GM21737 (cell line): ENCODE measurements around the gene WDFY4.

Experiments
- ATAC-seq: cut with Tn5 transposase; IDR thresholded peaks from one replicate; pipeline ENCODE4 v1.9.1; 2021; ENCODE audit warnings: mild to moderate bottlenecking, moderate library complexity; ENCODE audit not compliant: unreplicated experiment

Gene WDFY4

GRCh38 chr10:48768926-48769325 is 84.3 kb downstream of the WDFY4 start:
- ATAC-seq, result no peak

DNA sequence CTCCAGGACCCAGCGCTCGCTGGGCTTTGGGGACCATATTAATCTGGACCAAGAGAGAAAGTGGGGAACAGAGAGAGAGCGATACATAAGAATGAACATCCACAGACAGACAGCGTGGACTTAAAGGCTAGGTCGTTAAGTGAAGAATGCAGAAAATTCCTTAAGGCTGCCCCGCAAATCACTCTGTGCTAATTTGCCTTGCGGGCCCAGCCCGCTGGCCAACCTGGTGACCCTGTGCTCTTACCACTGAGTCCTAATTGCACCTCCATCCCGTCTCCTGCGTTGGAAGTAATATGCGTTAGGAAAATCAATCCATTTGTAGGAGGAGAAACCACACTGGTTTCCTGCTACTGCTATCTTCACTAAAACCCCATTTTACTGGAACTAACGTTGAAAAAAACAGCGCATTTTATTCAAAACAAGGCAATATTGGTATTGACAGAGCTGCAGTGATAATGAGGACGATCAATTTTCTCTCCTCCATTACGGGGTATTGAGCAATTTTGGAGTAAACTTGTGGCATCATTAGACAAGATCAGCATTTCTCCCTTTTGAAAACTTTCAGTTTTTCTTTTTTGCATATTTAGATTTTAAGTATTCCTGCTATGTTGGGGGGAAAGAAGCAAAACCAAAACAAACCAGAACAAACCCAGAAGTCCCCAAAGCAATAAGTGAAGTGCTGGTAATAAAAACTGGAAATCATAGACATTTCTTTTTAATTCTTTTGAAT is 85.2 kb downstream of the WDFY4 start:
- no peak for ATAC-seq

- ATAC-seq, result no peak
Observed at GRCh38 chr10:48770561-48771089, 86.0 kb downstream of the WDFY4 start.

GRCh38 chr10:48771234-48771633 is 86.6 kb downstream of the WDFY4 start:
- ATAC-seq, result no peak

- no peak for ATAC-seq
Observed at GRCh38 chr10:48772059-48772458, 87.4 kb downstream of the WDFY4 start.

GRCh38 chr10:48773580-48773979 is 88.9 kb downstream of the WDFY4 start:
- no peak for ATAC-seq

GRCh38 chr10:48774416-48775205 is 89.9 kb downstream of the WDFY4 start:
- ATAC-seq, result no peak

GRCh38 chr10:48775206-48775517 is 90.5 kb downstream of the WDFY4 start:
- no peak for ATAC-seq

DNA sequence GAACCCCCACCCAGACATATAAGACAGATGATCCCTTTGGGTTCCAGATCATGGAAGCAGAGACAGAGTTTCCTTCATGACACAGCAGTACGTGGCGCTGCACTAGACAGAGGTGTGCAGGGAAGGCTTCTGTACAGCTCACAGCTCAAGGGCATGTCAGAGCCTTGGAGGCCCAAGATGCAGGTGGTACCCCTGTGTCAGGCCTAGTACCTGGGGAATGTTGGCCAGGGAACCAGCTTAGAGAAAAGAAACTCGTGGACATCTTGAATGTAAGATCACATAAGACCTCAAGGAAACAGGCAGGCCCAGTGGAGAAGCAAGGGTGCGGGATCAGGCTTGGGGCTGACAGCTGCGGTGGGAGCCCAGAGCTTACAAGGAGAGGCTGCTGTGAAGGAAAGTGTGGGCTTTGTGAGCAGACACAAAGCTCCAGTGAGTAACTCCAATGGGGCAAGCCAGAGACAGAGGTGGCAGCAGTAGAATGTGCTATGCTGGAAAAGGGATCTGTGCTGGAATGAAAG is 91.4 kb downstream of the WDFY4 start:
- no peak for ATAC-seq

- ATAC-seq, result no peak
Observed at GRCh38 chr10:48776528-48776927, 91.9 kb downstream of the WDFY4 start.

DNA sequence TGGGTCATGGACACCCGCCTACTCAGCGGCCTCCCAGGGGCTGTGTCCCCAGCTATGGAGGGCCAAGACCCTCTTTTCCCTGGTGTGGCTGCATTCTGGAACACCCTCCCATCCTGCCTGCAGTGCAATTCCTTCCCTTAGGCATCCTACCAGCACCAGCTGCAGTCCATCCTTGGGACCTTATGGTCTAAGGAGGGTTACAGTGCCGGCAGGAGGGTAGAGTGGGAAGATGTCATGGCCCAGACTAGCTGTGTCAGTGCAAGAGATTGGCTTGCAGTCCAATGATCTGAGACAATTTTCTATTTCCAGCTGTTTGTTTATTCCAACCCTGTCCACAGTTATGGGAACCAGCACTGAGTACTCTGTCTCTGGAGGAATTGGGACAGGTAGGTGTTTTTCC is 92.4 kb downstream of the WDFY4 start:
- ATAC-seq, result no peak

- ATAC-seq, result no peak
Observed at GRCh38 chr10:48778193-48778857, 93.7 kb downstream of the WDFY4 start.

DNA sequence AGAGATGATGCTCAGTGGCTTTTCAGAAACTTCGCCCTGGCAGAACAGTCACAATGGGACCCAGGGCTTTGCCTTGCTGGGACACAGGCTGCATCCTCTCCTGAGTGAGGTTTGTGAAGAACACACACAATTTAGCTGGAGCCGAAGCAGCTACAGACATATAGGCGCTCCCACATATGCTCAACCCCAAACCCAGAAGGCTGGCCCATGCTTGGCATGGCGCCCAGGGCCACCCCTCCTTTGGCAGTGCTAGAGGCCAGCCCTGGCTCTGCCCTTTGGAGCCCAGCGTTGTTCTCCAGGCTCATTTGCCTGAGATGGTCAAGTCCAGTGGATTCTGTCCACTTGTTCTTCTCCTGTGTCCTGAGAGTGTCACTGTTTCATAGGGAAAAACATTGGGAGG is 94.4 kb downstream of the WDFY4 start:
- ATAC-seq, result no peak

DNA sequence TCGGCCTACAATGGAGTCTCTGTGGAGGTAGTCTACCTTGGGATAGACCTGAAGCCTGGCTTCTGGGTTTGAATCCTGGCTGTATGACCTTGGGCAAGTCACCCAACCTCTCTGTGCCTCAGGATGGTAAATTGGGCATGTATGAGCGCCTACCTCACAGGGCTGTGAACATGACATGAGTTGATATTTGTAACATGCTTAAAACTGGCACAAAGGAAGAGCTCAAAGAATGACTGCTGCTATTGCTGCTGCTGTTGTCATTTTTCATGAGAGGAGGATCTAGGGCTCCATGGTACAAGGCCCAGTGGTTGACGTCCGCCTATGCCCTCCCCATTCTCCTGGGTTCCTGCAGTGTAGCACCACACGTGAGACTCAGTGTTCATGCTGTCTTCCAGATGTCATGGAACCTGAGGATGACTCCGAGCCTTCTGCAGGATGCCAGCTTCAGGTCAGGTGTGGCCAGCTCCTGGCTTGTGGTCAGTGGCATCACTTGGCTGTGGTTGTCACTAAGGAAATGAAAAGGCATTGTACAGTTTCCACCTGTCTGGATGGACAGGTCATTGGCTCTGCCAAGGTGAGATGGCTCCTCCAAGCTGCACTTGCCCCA is 95.0 kb downstream of the WDFY4 start:
- ATAC-seq, result no peak

DNA sequence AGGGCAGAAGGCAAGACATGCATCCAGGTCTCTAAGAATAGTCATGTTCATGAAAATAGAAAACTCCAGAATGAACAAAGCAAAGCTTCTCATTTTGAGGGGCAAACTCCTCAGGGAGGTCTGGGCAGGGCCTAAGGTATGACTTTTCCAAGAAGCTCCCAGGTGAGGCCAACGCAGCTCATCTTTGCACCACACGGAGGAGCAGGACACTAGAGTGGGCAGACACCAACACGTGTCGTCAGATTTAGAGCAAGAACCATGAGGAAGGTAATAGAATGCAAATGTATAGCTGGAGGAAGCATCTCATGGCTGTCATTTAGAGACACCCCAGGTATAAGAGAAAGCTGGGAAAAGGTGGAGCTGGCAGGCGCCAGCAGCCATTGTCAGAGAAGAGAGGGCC is 95.7 kb downstream of the WDFY4 start:
- no peak for ATAC-seq

DNA sequence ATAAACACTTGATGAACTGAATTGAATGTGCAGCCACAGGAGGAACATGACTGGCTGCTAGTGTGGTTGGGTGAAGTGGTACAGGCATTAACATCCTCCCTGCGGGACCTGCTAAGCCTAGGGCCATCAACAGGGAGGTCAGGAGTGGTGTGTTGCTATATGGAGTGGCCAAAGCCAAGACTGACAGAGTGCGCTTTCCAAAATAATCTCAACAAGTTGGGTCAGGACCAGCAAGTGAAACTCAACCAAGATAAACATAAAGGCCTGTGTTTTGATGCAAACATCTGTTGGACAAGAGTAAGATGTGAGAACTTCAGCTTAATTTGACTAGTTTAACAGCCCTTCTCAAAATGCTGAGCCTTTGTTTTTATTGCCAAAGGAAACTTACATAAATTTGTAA is 97.7 kb downstream of the WDFY4 start:
- no peak for ATAC-seq

DNA sequence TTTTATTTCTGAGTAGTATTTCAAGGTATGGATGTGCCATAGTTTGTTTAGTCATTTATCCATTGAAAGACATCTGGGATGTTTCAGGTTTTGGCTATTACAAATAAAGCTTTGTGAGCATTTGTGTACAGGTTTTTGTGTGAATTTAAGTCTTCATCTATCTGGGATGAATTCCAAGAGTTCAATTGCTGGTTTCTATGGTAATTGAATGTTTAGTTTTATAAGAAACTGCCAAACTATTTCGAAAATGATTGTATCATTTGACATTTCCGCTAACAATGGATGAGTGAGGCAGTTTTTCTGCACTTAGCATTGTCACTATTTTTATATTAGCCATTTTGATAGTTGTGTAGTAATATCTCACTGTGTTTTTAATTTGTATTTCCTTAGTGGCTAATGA is 99.4 kb downstream of the WDFY4 start:
- no peak for ATAC-seq

GRCh38 chr10:48785796-48786195 is 101.1 kb downstream of the WDFY4 start:
- ATAC-seq, result no peak

DNA sequence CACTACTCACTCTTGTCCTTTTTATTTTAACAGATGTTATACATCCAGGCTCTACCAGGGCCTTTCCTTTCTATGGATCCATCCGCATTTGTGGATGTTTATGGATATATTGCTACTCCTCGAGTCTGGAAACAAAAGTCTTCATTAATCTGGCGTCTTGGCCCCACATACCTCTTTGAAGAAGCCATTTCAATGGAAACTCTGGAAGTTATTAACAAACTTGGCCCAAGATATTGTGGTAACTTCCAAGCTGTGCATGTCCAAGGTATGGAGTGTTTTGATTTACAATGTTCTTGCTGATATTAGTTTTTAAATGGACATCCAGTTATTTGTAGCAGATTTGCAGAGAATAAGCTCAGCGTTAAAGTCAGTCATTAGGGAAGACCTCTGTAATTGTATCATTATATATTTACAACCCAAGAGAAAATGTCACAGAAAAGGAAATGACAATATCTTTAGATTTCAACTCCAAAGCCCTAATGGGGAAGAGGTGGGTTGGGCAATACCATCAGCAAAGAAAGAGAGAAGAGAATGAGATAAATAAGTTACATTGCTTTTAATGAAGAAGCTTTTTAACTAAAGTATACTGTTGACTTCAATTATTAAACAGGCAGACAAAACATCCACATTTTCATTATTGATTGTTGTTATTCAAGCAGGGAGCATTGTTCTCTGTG is 102.1 kb downstream of the WDFY4 start:
- no peak for ATAC-seq

- no peak for ATAC-seq
Observed at GRCh38 chr10:48788554-48788953, 103.9 kb downstream of the WDFY4 start.
